ENCODE measurements around the gene RABEP2.
"Not testable (repeated sequence)": the region's sequence is repeated elsewhere in the genome, so short reads cannot be mapped to it uniquely, and the experiment has no call there.

The RABEP2 gene, protein sequence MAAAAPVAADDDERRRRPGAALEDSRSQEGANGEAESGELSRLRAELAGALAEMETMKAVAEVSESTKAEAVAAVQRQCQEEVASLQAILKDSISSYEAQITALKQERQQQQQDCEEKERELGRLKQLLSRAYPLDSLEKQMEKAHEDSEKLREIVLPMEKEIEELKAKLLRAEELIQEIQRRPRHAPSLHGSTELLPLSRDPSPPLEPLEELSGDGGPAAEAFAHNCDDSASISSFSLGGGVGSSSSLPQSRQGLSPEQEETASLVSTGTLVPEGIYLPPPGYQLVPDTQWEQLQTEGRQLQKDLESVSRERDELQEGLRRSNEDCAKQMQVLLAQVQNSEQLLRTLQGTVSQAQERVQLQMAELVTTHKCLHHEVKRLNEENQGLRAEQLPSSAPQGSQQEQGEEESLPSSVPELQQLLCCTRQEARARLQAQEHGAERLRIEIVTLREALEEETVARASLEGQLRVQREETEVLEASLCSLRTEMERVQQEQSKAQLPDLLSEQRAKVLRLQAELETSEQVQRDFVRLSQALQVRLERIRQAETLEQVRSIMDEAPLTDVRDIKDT

DNA sequence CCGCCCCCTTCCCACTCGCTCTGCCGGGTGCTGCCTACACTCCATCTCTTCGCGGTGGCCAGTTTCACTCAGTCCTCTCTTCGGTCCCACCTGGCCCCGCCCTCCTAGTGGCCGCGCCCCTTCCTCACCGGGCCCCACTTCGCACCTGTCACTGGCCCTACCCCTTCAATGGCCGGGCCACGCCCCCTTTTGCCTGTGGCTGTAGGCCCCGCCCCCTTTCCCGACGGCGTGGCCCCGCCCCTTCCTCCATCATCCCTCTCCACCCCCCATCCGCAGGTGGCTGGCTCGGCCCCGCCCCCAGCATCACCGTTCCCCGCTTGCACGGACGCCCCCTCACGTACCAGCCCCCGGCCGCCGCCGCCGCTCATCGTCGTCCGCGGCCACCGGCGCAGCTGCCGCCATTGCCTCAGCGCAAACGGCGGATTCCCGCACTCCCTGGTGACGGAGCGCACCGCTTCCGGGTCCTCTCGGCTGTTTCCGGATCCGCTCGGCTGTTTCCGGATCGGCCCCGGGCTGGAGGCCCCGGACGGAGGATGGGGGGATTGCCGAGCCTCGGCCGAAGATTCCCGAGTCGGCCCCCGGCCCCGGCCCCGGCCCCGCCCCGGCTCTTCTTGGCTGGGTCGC is at the start of gene RABEP2:
RABEP2 (minus strand) TSS at position 477 of the 624 bp plus-strand sequence; CDS start at position 402, 75 bp downstream.
- H3K27ac Mint-ChIP-seq = peak within 1 kb of the TSS; percentile 99
- H3K36me3 Mint-ChIP-seq = peaks cover 12 to 19% of the 10 kb centered on the region in 2 donors
- H3K4me1 Mint-ChIP-seq = peaks cover 28 to 56% of the 10 kb centered on the region in 2 donors
- peak within 1 kb of the TSS; percentile 95 to 96 for H3K4me3 Mint-ChIP-seq
- H3K27me3 Mint-ChIP-seq = no peaks in the 10 kb centered on the region
- ATAC-seq (replicated peaks) (peak; percentile 57 to 68), DNase-seq (peak; percentile 97)
- H3K9me3 Mint-ChIP-seq = no peaks in the 10 kb centered on the region

DNA sequence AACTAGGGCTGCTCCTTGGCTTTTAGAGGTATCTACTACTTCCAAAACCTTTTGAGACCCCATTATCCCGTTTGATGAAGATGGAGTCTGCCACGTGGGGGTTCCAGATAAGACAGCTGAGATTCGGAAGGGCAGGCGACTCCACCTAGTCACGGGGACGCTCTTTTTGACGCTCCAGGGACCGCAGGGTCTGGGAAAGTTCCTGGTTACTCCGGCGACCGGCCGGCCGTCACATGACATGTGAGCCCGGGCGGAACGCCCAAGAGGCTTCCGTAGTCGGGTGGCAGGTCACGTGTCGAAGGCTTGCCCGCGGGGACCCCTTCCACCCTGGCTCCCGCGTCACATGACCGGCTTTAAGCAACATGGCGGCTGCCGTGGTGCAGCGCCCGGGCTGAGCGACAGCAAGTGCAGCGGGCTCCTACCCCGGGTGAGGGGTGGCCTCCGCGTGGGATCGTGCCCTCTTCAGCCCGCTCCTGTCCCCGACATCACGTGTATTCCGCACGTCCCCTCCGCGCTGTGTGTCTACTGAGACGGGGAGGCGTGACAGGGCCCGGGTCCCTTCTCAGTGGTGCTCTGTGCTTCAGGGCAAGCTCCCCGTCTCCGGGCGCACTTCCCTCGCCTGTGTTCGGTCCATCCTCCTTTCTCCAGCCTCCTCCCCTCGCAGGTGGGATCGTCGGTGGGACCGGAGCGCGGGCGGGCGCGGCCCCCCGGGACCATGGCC is 49.6 kb upstream of the RABEP2 start, which contains the start of gene SPNS1:
SPNS1 (plus strand) TSS at position 342 of the 721 bp plus-strand sequence; CDS start at position 716, 374 bp downstream.
- peak within 1 kb of the TSS; percentile 100 for H3K27ac Mint-ChIP-seq
- peak within 1 kb of the TSS; percentile 93 to 98 for H3K4me3 Mint-ChIP-seq
- H3K36me3 Mint-ChIP-seq = peaks cover 10 to 22% of the 10 kb centered on the region in 2 donors
- H3K9me3 Mint-ChIP-seq = no peaks in the 10 kb centered on the region
- no peaks in the 10 kb centered on the region for H3K27me3 Mint-ChIP-seq
- peak; percentile 96 for DNase-seq
- peaks cover 21 to 42% of the 10 kb centered on the region in 2 donors for H3K4me1 Mint-ChIP-seq
- peak; percentile 92 to 95 for ATAC-seq (replicated peaks)

DNA sequence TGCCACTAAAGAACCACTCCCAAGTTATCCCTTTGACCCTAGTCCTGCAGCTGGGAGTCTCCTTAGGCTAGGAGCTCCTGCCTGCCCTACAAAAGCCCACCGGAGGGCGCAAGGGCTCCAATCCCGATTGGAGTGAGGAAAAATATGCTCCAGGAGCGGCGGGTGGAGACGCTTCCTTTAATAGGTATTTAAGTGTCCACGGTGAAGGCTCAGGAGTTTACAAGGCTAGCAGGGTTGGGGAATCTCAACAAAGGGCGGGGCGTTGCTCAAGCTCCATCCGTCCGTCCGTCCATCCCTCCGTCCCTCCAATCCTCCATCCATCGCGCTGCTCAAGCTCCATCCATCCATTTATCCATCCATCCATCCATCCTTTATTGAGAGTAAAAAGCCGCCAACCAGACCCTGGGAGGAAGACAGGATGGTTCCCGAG is 49.0 kb upstream of the RABEP2 start:
- Mint-ChIP-seq H3K9me3 (no peaks in the 10 kb centered on the region), H3K36me3 (peaks cover 11 to 18% of the 10 kb centered on the region in 2 donors), H3K27ac (peak overlapping the region; percentile 100), H3K4me3 (peak overlapping the region; percentile 93 to 98), H3K27me3 (no peaks in the 10 kb centered on the region), H3K4me1 (peaks cover 21 to 42% of the 10 kb centered on the region in 2 donors)
- DNase-seq = peak; percentile 14
- peak; percentile 22 to 30 for ATAC-seq (replicated peaks)

DNA sequence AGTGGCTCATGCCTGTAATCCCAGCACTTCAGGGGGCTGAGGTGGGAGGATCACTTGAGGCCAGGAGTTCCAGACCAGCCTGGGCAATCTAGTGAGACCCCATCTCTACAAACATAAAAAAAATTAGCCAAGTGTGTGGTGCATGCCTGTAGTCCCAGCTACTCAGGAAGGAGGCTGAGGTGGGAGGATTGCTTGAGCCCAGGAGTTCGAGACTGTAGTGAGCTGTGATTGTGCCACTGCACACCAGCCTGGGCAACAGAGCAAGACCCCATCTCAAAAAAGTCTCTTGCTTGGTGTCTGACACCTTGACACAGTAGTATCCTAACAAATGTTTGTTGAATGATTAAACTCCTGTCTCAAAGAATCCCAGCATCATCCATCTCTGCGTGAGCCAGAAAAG is 44.7 kb upstream of the RABEP2 start:
- not testable (repeated sequence) for DNase-seq; H3K4me3 Mint-ChIP-seq; H3K4me1 Mint-ChIP-seq; H3K9me3 Mint-ChIP-seq; H3K27me3 Mint-ChIP-seq; ATAC-seq (replicated peaks); H3K27ac Mint-ChIP-seq
- H3K36me3 Mint-ChIP-seq = peaks cover 15% of the 10 kb centered on the region in 2 donors

DNA sequence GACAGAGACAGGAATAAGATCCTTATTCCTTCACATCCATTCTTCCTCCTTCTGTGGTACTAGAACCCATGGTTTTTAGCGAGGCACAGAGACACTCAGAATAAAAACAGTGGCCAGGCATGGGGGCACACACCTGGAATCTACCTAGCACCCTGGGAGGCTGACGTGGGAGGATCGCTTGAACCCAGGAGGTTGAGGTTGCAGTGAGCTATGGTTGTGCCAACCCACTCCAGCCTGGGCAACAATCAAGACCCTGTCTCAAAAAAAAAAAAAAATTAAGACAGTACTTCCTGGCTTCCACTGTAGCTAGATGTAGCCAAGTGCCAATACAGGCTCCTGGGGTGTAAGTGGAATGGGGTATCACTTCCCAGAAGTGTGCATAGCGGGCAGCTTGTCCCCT is 42.1 kb upstream of the RABEP2 start:
- DNase-seq (no peak), ATAC-seq (replicated peaks) (no peak)
- Mint-ChIP-seq H3K27ac (no peak overlapping the region), H3K27me3 (no peaks in the 10 kb centered on the region), H3K4me3 (no peak overlapping the region), H3K9me3 (no peaks in the 10 kb centered on the region), H3K4me1 (peaks cover 0 to 2% of the 10 kb centered on the region in 2 donors), H3K36me3 (peaks cover 26 to 27% of the 10 kb centered on the region in 2 donors)

DNA sequence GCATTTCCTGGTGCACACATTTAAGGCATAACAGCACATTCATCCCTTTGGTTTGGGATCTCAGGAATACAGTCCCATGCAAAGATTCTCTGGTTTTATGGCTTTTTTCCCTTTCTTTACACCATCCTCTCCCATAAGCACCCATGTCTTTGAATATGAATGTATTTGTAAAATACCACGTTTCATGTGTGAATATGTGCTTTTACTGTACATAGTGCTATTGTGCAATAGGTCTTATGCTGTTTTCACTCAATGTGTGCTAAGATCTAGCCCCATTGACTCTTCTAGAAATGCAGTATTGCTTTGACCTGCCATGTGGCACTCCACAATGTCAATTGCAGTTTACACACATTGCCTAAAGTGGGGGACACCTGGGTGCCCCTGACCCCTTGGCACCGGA is 39.5 kb upstream of the RABEP2 start:
- no peak overlapping the region for H3K27ac Mint-ChIP-seq
- no peaks in the 10 kb centered on the region for H3K27me3 Mint-ChIP-seq
- ATAC-seq (replicated peaks) (no peak), DNase-seq (no peak)
- H3K4me3 Mint-ChIP-seq = no peak overlapping the region
- no peaks in the 10 kb centered on the region for H3K9me3 Mint-ChIP-seq
- H3K36me3 Mint-ChIP-seq = peaks cover 38 to 42% of the 10 kb centered on the region in 2 donors
- peaks cover 2 to 6% of the 10 kb centered on the region in 2 donors for H3K4me1 Mint-ChIP-seq

DNA sequence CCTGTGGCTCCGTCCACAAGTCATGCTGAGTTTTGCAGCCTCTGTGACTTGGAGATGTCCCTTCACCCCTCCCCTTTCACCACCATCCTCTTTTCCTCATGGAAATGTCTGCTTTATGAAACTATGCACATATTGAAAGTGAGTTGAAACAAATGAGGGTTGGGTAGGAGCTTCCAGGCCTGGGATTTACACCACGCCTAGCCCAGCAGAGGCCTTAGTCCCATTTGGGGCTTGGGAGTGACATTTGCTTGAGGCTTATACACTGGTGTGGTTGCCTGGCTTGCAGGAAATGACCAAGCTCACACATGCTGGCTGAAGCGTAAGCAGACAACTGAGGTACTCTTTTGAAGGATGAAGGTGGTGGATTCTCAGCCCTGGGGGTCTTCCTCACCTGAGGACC is 39.0 kb upstream of the RABEP2 start:
- no peaks in the 10 kb centered on the region for H3K9me3 Mint-ChIP-seq
- H3K27ac Mint-ChIP-seq = no peak overlapping the region
- H3K4me1 Mint-ChIP-seq = peaks cover 2 to 6% of the 10 kb centered on the region in 2 donors
- H3K27me3 Mint-ChIP-seq = no peaks in the 10 kb centered on the region
- H3K36me3 Mint-ChIP-seq = peaks cover 38 to 45% of the 10 kb centered on the region in 2 donors
- no peak for DNase-seq
- H3K4me3 Mint-ChIP-seq = no peak overlapping the region
- ATAC-seq (replicated peaks) = no peak

DNA sequence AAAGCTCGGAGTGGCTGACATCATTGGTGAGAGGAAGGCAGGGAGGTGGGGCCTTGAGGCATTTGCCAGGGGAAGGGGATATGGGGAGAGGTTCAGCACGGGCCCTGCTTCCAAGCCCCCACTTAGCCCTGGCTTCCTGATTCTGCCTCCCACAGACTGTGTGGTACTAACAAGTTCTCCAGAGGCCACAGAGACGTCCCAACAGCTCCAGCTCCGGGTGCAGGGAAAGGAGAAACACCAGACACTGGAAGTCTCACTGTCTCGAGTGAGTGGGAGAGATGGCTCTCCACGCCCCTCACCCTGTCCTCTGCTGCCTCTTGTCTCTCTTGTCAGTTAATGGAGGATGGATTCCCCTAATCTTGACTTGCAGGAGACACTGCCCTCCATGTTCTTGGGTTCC is 33.8 kb upstream of the RABEP2 start:
- H3K36me3 Mint-ChIP-seq = peaks cover 45 to 55% of the 10 kb centered on the region in 2 donors
- DNase-seq (no peak), ATAC-seq (replicated peaks) (no peak)
- H3K9me3 Mint-ChIP-seq = no peaks in the 10 kb centered on the region
- peaks cover 2 to 6% of the 10 kb centered on the region in 2 donors for H3K4me1 Mint-ChIP-seq
- H3K27me3 Mint-ChIP-seq = no peaks in the 10 kb centered on the region
- no peak overlapping the region for H3K4me3 Mint-ChIP-seq
- H3K27ac Mint-ChIP-seq = no peak overlapping the region

DNA sequence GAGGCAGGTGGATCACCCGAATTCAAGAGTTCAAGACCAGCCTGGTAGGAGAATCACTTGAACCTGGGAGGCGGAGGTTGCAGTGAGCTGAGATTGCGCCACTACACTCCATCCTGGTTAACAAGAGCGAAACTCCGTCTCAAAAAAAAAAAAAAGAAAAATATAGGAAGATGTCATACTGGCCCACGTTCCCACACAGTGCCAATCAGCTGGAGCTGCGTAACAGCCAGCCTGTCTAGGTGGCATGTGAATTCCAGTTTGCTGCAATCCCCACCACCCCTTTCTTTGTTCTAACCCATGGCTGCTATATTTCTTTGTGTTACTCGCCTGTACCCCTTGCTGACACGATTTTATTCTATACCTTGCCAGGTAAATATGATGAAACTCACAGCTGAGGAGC is 33.2 kb upstream of the RABEP2 start:
- no peak overlapping the region for H3K4me3 Mint-ChIP-seq
- no peaks in the 10 kb centered on the region for H3K9me3 Mint-ChIP-seq
- peaks cover 40 to 49% of the 10 kb centered on the region in 2 donors for H3K36me3 Mint-ChIP-seq
- DNase-seq = no peak
- H3K27ac Mint-ChIP-seq = no peak overlapping the region
- H3K4me1 Mint-ChIP-seq = peaks cover 0 to 6% of the 10 kb centered on the region in 2 donors
- ATAC-seq (replicated peaks) = no peak
- no peaks in the 10 kb centered on the region for H3K27me3 Mint-ChIP-seq

DNA sequence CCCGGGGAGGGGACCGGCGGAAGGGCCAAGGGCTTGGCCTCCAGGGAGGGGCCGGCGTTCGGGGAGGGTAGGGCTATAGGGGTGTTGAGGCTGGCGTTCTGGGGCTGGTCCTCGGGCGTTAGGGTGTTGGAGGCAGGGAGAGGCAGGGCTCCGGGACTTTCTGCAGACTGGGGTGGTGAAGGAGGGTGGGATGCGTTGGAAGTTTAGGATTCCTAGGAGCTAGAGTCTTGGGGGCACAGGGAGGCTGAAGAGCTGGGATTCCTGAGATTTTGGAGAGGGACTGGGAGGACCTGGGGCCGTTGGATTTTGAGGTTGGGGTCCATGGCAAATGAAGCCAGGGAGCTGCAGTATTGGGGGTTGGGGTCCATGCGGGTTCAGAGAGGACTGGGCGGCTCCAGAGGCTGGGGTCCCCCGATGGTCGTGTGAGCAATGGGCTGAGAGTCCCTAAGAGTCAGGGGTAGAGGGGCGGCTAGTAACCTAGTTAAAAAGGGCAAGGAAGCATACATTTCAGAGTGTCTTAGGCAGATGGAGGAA is 26.4 kb upstream of the RABEP2 start:
- H3K4me1 Mint-ChIP-seq = peaks cover 12 to 21% of the 10 kb centered on the region in 2 donors
- no peaks in the 10 kb centered on the region for H3K27me3 Mint-ChIP-seq
- peak overlapping the region; percentile 91 for H3K27ac Mint-ChIP-seq
- no peaks in the 10 kb centered on the region for H3K9me3 Mint-ChIP-seq
- H3K36me3 Mint-ChIP-seq = peaks cover 18 to 21% of the 10 kb centered on the region in 2 donors
- H3K4me3 Mint-ChIP-seq = peak overlapping the region; percentile 87 to 89
- ATAC-seq (replicated peaks) (no peak), DNase-seq (no peak)

DNA sequence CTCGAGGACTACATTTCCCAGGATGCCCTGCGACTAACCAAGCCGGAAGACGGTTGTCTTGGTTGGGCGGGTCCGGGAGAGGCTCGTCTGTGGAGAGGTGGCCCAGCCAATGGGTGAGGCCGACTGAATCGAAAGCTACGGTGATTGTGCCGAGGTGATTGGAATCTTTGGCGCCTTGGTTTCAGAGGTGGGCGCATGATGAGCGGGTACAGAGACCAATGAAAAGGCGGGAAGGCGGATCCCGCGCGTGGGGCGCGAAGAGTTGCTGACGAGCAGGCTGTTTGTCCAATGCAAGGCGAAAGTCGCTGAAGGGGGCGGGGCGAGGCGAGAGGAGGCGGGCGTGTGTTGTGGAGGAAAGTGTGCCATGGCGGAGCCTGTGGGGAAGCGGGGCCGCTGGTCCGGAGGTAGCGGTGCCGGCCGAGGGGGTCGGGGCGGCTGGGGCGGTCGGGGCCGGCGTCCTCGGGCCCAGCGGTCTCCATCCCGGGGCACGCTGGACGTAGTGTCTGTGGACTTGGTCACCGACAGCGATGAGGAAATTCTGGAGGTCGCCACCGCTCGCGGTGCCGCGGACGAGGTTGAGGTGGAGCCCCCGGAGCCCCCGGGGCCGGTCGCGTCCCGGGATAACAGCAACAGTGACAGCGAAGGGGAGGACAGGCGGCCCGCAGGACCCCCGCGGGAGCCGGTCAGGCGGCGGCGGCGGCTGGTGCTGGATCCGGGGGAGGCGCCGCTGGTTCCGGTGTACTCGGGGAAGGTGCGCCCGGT is 25.8 kb upstream of the RABEP2 start, which contains the start of gene NFATC2IP:
NFATC2IP (plus strand) TSS at position 290 of the 762 bp plus-strand sequence; CDS start at position 365, 75 bp downstream.
- Mint-ChIP-seq H3K4me1 (peaks cover 14 to 24% of the 10 kb centered on the region in 2 donors), H3K36me3 (peaks cover 13 to 16% of the 10 kb centered on the region in 2 donors), H3K9me3 (no peaks in the 10 kb centered on the region), H3K27me3 (no peaks in the 10 kb centered on the region), H3K4me3 (peak within 1 kb of the TSS; percentile 87 to 89), H3K27ac (peak within 1 kb of the TSS; percentile 91)
- DNase-seq (peak; percentile 100), ATAC-seq (replicated peaks) (peak; percentile 96 to 97)

DNA sequence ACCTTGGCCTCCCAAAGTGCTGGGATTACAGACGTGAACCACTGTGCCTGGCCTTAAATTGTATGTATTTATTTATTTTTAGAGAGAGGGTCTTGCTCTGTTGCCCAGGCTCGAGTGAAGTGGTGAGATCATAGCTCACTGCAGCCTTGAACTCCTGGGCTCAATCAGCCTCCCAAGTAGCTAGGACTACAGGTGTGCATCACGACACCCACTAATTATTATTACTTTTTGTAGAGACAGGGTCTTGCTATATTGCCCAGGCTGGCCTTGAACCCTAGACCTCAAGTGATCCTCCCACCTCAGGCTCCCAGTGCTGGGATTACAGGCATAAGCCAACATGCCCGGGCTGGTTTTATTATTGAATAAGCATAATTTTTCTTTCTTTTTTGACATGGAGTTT is 21.6 kb upstream of the RABEP2 start:
- DNase-seq = no peak
- no peaks in the 10 kb centered on the region for H3K27me3 Mint-ChIP-seq
- no peaks in the 10 kb centered on the region for H3K9me3 Mint-ChIP-seq
- ATAC-seq (replicated peaks) = no peak
- H3K4me1 Mint-ChIP-seq = peaks cover 12 to 30% of the 10 kb centered on the region in 2 donors
- peaks cover 4% of the 10 kb centered on the region in 2 donors for H3K36me3 Mint-ChIP-seq
- no peak overlapping the region for H3K4me3 Mint-ChIP-seq
- no peak overlapping the region for H3K27ac Mint-ChIP-seq

DNA sequence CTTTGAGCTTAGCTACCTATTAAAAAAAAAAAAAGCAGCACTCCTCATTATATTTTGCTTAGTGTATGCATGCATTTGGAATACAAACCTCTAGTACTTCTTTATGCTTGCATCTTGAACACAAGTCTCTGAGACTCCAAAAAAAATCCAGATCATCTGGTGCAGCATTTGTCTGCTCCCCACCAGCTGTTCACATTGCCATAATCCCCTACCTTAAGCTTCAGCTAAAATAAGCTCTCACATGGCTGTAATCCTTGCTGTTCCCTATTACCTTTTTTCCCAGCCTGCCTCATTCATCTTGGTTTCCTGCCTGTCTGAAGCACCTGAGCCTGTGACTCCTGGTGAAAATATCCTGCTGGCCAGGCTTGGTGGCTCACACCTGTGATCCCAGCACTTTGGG is 18.2 kb upstream of the RABEP2 start:
- Mint-ChIP-seq H3K9me3 (no peaks in the 10 kb centered on the region), H3K36me3 (peaks cover 10 to 13% of the 10 kb centered on the region in 2 donors), H3K27ac (no peak overlapping the region), H3K27me3 (no peaks in the 10 kb centered on the region), H3K4me3 (no peak overlapping the region), H3K4me1 (peaks cover 17 to 29% of the 10 kb centered on the region in 2 donors)
- ATAC-seq (replicated peaks) = no peak
- no peak for DNase-seq
